ENCODE results near the gene RLN3.

DNA sequence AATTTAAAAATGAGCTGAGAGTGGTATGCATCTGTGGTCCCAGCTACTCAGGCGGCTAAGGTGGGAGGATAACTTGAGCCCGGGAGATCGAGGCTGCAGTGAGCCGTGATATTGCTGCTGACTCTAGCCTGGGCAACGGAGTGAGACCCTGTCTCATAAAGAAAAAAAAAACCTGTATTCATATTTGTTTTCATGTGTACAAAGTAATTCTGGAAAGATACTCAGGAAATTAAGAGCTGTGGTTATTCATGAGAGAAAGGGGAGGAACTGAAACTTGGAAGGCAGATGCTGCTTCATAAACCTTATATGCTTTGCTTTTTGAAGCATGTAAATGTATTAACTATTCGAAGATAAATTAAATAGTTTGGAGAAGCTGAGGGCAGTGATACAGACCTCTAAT is 8.8 kb upstream of the RLN3 start:
- TF ChIP-seq CTCF (conservative IDR thresholded peaks at IDR 0.05; ENCODE audit: low read length) (no peak), EZH2phosphoT487 (IDR thresholded peaks at IDR 0.05; ENCODE audit: borderline replicate concordance) (no peak)

All from Loucy (cell line).